ENCODE data around the gene ATP8A1.

GRCh38 chr4:42610941-42611340 is 46.0 kb downstream of the ATP8A1 start:
- no peak for TF ChIP-seq CTCF (IDR thresholded peaks at IDR 0.05; ENCODE audit: borderline replicate concordance, extremely low read depth, low read length, poor library complexity, severe bottlenecking)
- TF ChIP-seq EZH2 (IDR thresholded peaks at IDR 0.05; ENCODE audit: borderline replicate concordance, low read depth, low read length, severe bottlenecking), result no peak
